ENCODE results near the gene NCKAP5. TPM values are rescaled to one million over a fixed set of nuclear protein-coding genes. Genes with fewer than 3 reads are reported as not detected.

Gene NCKAP5
- polyA plus RNA-seq, 2 donors = 2.2 to 3.0 TPM

GRCh38 chr2:132915812-132916549 lies 652.3 kb downstream of the NCKAP5 start:
- no peak overlapping the region for H3K4me3 ChIP-seq (ENCODE audit: low read depth in 1 of 2, low read length in 2 of 2)
- H3K27ac ChIP-seq (ENCODE audit: low read depth in 2 of 2, low read length in 1 of 2) = no peak overlapping the region
- H3K4me1 ChIP-seq (ENCODE audit: control insufficient read depth in 2 of 2, insufficient read depth in 2 of 2, low read length in 1 of 2) = no peaks in the 10 kb centered on the region
- H3K36me3 ChIP-seq (ENCODE audit: control insufficient read depth in 2 of 2, insufficient read depth in 2 of 2, low read length in 1 of 2) = no peaks in the 10 kb centered on the region
- 77 to 78% methylated on average over 6 of the region's 6 CpGs for WGBS, 2 donors
- no peaks in the 10 kb centered on the region for H3K27me3 ChIP-seq (ENCODE audit: control insufficient read depth in 1 of 2, insufficient read depth in 2 of 2, low read length in 2 of 2)
- no peaks in the 10 kb centered on the region for H3K9me3 ChIP-seq (ENCODE audit: control insufficient read depth in 2 of 2, insufficient read depth in 1 of 2, low read depth in 1 of 2, low read length in 1 of 2)

GRCh38 chr2:132911726-132912724 lies 656.2 kb downstream of the NCKAP5 start:
- no peak overlapping the region for H3K27ac ChIP-seq (ENCODE audit: low read depth in 2 of 2, low read length in 1 of 2)
- H3K4me1 ChIP-seq (ENCODE audit: control insufficient read depth in 2 of 2, insufficient read depth in 2 of 2, low read length in 1 of 2) = no peaks in the 10 kb centered on the region
- no peaks in the 10 kb centered on the region for H3K9me3 ChIP-seq (ENCODE audit: control insufficient read depth in 2 of 2, insufficient read depth in 1 of 2, low read depth in 1 of 2, low read length in 1 of 2)
- no peak overlapping the region for H3K4me3 ChIP-seq (ENCODE audit: low read depth in 1 of 2, low read length in 2 of 2)
- H3K36me3 ChIP-seq (ENCODE audit: control insufficient read depth in 2 of 2, insufficient read depth in 2 of 2, low read length in 1 of 2) = no peaks in the 10 kb centered on the region
- 69 to 72% methylated on average over 8 of the region's 8 CpGs for WGBS, 2 donors
- H3K27me3 ChIP-seq (ENCODE audit: control insufficient read depth in 1 of 2, insufficient read depth in 2 of 2, low read length in 2 of 2) = no peaks in the 10 kb centered on the region

GRCh38 chr2:132910432-132910831 lies 657.8 kb downstream of the NCKAP5 start:
- H3K27ac ChIP-seq (ENCODE audit: low read depth in 2 of 2, low read length in 1 of 2) = no peak overlapping the region
- H3K27me3 ChIP-seq (ENCODE audit: control insufficient read depth in 1 of 2, insufficient read depth in 2 of 2, low read length in 2 of 2) = no peaks in the 10 kb centered on the region
- H3K4me1 ChIP-seq (ENCODE audit: control insufficient read depth in 2 of 2, insufficient read depth in 2 of 2, low read length in 1 of 2) = no peaks in the 10 kb centered on the region
- H3K4me3 ChIP-seq (ENCODE audit: low read depth in 1 of 2, low read length in 2 of 2) = no peak overlapping the region
- H3K36me3 ChIP-seq (ENCODE audit: control insufficient read depth in 2 of 2, insufficient read depth in 2 of 2, low read length in 1 of 2) = no peaks in the 10 kb centered on the region
- no peaks in the 10 kb centered on the region for H3K9me3 ChIP-seq (ENCODE audit: control insufficient read depth in 2 of 2, insufficient read depth in 1 of 2, low read depth in 1 of 2, low read length in 1 of 2)

GRCh38 chr2:132909427-132909826 lies 658.8 kb downstream of the NCKAP5 start:
- Histone ChIP-seq H3K36me3 (ENCODE audit: control insufficient read depth in 2 of 2, insufficient read depth in 2 of 2, low read length in 1 of 2) (no peaks in the 10 kb centered on the region), H3K4me1 (ENCODE audit: control insufficient read depth in 2 of 2, insufficient read depth in 2 of 2, low read length in 1 of 2) (no peaks in the 10 kb centered on the region), H3K9me3 (ENCODE audit: control insufficient read depth in 2 of 2, insufficient read depth in 1 of 2, low read depth in 1 of 2, low read length in 1 of 2) (no peaks in the 10 kb centered on the region), H3K4me3 (ENCODE audit: low read depth in 1 of 2, low read length in 2 of 2) (no peak overlapping the region), H3K27ac (ENCODE audit: low read depth in 2 of 2, low read length in 1 of 2) (no peak overlapping the region), H3K27me3 (ENCODE audit: control insufficient read depth in 1 of 2, insufficient read depth in 2 of 2, low read length in 2 of 2) (no peaks in the 10 kb centered on the region)
- 82 to 92% methylated on average over 2 of the region's 2 CpGs for WGBS, 2 donors

GRCh38 chr2:132904142-132904842 lies 664.0 kb downstream of the NCKAP5 start:
- Histone ChIP-seq H3K9me3 (ENCODE audit: control insufficient read depth in 2 of 2, insufficient read depth in 1 of 2, low read depth in 1 of 2, low read length in 1 of 2) (no peaks in the 10 kb centered on the region), H3K27ac (ENCODE audit: low read depth in 2 of 2, low read length in 1 of 2) (no peak overlapping the region), H3K4me3 (ENCODE audit: low read depth in 1 of 2, low read length in 2 of 2) (no peak overlapping the region), H3K4me1 (ENCODE audit: control insufficient read depth in 2 of 2, insufficient read depth in 2 of 2, low read length in 1 of 2) (no peaks in the 10 kb centered on the region), H3K36me3 (ENCODE audit: control insufficient read depth in 2 of 2, insufficient read depth in 2 of 2, low read length in 1 of 2) (no peaks in the 10 kb centered on the region), H3K27me3 (ENCODE audit: control insufficient read depth in 1 of 2, insufficient read depth in 2 of 2, low read length in 2 of 2) (no peaks in the 10 kb centered on the region)
- 91 to 93% methylated on average over 7 of the region's 7 CpGs for WGBS, 2 donors

GRCh38 chr2:132902626-132903025 lies 665.6 kb downstream of the NCKAP5 start:
- no peaks in the 10 kb centered on the region for H3K9me3 ChIP-seq (ENCODE audit: control insufficient read depth in 2 of 2, insufficient read depth in 1 of 2, low read depth in 1 of 2, low read length in 1 of 2)
- H3K4me1 ChIP-seq (ENCODE audit: control insufficient read depth in 2 of 2, insufficient read depth in 2 of 2, low read length in 1 of 2) = no peaks in the 10 kb centered on the region
- 89 to 91% methylated on average over 4 of the region's 4 CpGs for WGBS, 2 donors
- no peaks in the 10 kb centered on the region for H3K36me3 ChIP-seq (ENCODE audit: control insufficient read depth in 2 of 2, insufficient read depth in 2 of 2, low read length in 1 of 2)
- no peak overlapping the region for H3K27ac ChIP-seq (ENCODE audit: low read depth in 2 of 2, low read length in 1 of 2)
- no peaks in the 10 kb centered on the region for H3K27me3 ChIP-seq (ENCODE audit: control insufficient read depth in 1 of 2, insufficient read depth in 2 of 2, low read length in 2 of 2)
- no peak overlapping the region for H3K4me3 ChIP-seq (ENCODE audit: low read depth in 1 of 2, low read length in 2 of 2)

GRCh38 chr2:132901661-132902060 lies 666.6 kb downstream of the NCKAP5 start:
- H3K27me3 ChIP-seq (ENCODE audit: control insufficient read depth in 1 of 2, insufficient read depth in 2 of 2, low read length in 2 of 2) = no peaks in the 10 kb centered on the region
- no peak overlapping the region for H3K27ac ChIP-seq (ENCODE audit: low read depth in 2 of 2, low read length in 1 of 2)
- no peaks in the 10 kb centered on the region for H3K4me1 ChIP-seq (ENCODE audit: control insufficient read depth in 2 of 2, insufficient read depth in 2 of 2, low read length in 1 of 2)
- H3K36me3 ChIP-seq (ENCODE audit: control insufficient read depth in 2 of 2, insufficient read depth in 2 of 2, low read length in 1 of 2) = no peaks in the 10 kb centered on the region
- H3K4me3 ChIP-seq (ENCODE audit: low read depth in 1 of 2, low read length in 2 of 2) = no peak overlapping the region
- H3K9me3 ChIP-seq (ENCODE audit: control insufficient read depth in 2 of 2, insufficient read depth in 1 of 2, low read depth in 1 of 2, low read length in 1 of 2) = no peaks in the 10 kb centered on the region

GRCh38 chr2:132897111-132897510 lies 671.2 kb downstream of the NCKAP5 start:
- H3K4me1 ChIP-seq (ENCODE audit: control insufficient read depth in 2 of 2, insufficient read depth in 2 of 2, low read length in 1 of 2) = no peaks in the 10 kb centered on the region
- H3K4me3 ChIP-seq (ENCODE audit: low read depth in 1 of 2, low read length in 2 of 2) = no peak overlapping the region
- no peak overlapping the region for H3K27ac ChIP-seq (ENCODE audit: low read depth in 2 of 2, low read length in 1 of 2)
- WGBS, 2 donors = 85 to 90% methylated on average over 2 of the region's 2 CpGs
- no peaks in the 10 kb centered on the region for H3K9me3 ChIP-seq (ENCODE audit: control insufficient read depth in 2 of 2, insufficient read depth in 1 of 2, low read depth in 1 of 2, low read length in 1 of 2)
- no peaks in the 10 kb centered on the region for H3K27me3 ChIP-seq (ENCODE audit: control insufficient read depth in 1 of 2, insufficient read depth in 2 of 2, low read length in 2 of 2)
- H3K36me3 ChIP-seq (ENCODE audit: control insufficient read depth in 2 of 2, insufficient read depth in 2 of 2, low read length in 1 of 2) = no peaks in the 10 kb centered on the region

GRCh38 chr2:132896073-132896472 lies 672.2 kb downstream of the NCKAP5 start:
- H3K27me3 ChIP-seq (ENCODE audit: control insufficient read depth in 1 of 2, insufficient read depth in 2 of 2, low read length in 2 of 2) = no peaks in the 10 kb centered on the region
- H3K4me3 ChIP-seq (ENCODE audit: low read depth in 1 of 2, low read length in 2 of 2) = no peak overlapping the region
- H3K36me3 ChIP-seq (ENCODE audit: control insufficient read depth in 2 of 2, insufficient read depth in 2 of 2, low read length in 1 of 2) = no peaks in the 10 kb centered on the region
- H3K4me1 ChIP-seq (ENCODE audit: control insufficient read depth in 2 of 2, insufficient read depth in 2 of 2, low read length in 1 of 2) = no peaks in the 10 kb centered on the region
- WGBS, 2 donors = 61 to 67% methylated on average over 7 of the region's 7 CpGs
- H3K27ac ChIP-seq (ENCODE audit: low read depth in 2 of 2, low read length in 1 of 2) = no peak overlapping the region
- H3K9me3 ChIP-seq (ENCODE audit: control insufficient read depth in 2 of 2, insufficient read depth in 1 of 2, low read depth in 1 of 2, low read length in 1 of 2) = no peaks in the 10 kb centered on the region

All from esophagus (tissue), 2 donors.